B cell (primary cell): Measurements from ENCODE around the gene ZNF148.

Experiments used
- EZH2 ChIP-seq: IDR thresholded peaks from 2 replicates; pipeline ENCODE4 v1.6.1; 2012; ENCODE audit warnings: borderline replicate concordance, low read depth, mild to moderate bottlenecking, moderate library complexity, low read length; ENCODE audit not compliant: insufficient read depth, poor library complexity, severe bottlenecking
- TF ChIP-seq, protein P1 (sequence below): fragments of 200-600 bp; IDR thresholded peaks from one replicate; pipeline ENCODE4 v1.8.0; 2022; ENCODE audit warnings: antibody characterized with exemption, mild to moderate bottlenecking

DNA sequence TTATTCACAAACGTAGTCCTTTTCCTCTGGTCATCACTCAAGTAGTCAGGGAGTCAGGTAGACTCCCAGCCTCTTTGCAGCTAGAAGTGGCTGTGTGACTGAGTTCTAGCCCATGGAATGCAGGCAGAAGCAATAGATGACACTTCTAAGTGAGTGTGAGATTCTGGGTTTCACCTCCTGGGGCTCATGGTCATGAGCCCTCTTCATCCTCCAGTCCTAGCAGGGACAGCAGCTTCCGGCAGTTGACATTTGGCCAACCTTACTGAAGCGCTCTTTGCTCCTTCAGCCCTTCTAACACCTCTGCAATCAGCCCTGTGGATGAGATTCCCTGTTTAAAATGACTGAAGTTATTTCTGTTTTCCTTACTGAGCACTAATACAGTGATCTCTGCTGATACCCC, 184.3 kb downstream of the ZNF148 start:
- TF ChIP-seq, protein P1, sequence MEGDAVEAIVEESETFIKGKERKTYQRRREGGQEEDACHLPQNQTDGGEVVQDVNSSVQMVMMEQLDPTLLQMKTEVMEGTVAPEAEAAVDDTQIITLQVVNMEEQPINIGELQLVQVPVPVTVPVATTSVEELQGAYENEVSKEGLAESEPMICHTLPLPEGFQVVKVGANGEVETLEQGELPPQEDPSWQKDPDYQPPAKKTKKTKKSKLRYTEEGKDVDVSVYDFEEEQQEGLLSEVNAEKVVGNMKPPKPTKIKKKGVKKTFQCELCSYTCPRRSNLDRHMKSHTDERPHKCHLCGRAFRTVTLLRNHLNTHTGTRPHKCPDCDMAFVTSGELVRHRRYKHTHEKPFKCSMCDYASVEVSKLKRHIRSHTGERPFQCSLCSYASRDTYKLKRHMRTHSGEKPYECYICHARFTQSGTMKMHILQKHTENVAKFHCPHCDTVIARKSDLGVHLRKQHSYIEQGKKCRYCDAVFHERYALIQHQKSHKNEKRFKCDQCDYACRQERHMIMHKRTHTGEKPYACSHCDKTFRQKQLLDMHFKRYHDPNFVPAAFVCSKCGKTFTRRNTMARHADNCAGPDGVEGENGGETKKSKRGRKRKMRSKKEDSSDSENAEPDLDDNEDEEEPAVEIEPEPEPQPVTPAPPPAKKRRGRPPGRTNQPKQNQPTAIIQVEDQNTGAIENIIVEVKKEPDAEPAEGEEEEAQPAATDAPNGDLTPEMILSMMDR = no peak
- TF ChIP-seq EZH2 = no peak
